ENCODE data around the gene SLC35A5.

- TF ChIP-seq, protein P1, sequence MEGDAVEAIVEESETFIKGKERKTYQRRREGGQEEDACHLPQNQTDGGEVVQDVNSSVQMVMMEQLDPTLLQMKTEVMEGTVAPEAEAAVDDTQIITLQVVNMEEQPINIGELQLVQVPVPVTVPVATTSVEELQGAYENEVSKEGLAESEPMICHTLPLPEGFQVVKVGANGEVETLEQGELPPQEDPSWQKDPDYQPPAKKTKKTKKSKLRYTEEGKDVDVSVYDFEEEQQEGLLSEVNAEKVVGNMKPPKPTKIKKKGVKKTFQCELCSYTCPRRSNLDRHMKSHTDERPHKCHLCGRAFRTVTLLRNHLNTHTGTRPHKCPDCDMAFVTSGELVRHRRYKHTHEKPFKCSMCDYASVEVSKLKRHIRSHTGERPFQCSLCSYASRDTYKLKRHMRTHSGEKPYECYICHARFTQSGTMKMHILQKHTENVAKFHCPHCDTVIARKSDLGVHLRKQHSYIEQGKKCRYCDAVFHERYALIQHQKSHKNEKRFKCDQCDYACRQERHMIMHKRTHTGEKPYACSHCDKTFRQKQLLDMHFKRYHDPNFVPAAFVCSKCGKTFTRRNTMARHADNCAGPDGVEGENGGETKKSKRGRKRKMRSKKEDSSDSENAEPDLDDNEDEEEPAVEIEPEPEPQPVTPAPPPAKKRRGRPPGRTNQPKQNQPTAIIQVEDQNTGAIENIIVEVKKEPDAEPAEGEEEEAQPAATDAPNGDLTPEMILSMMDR (IDR thresholded peaks at IDR 0.05 in 2 of 3, conservative IDR thresholded peaks at IDR 0.05 in 1 of 3; ENCODE audit: borderline replicate concordance in 1 of 3, insufficient read depth in 1 of 3, low read depth in 2 of 3, low read length in 2 of 3), result no peak
- no peak for TF ChIP-seq YY1 (IDR thresholded peaks at IDR 0.05; ENCODE audit: extremely low read depth, insufficient replicate concordance, low read depth, low read length)
- TF ChIP-seq POLR2A (IDR thresholded peaks at IDR 0.05; ENCODE audit: borderline replicate concordance, extremely low read depth, insufficient read depth, insufficient read length), result no peak
- no peak for TF ChIP-seq CBX3 (IDR thresholded peaks at IDR 0.05; ENCODE audit: low read depth)
- TF ChIP-seq EGR1 (IDR thresholded peaks at IDR 0.05; ENCODE audit: low read depth), result no peak
- no peak for TF ChIP-seq EZH2 (IDR thresholded peaks at IDR 0.05)
- TF ChIP-seq, protein P2, sequence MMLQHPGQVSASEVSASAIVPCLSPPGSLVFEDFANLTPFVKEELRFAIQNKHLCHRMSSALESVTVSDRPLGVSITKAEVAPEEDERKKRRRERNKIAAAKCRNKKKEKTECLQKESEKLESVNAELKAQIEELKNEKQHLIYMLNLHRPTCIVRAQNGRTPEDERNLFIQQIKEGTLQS (IDR thresholded peaks at IDR 0.05), result no peak
- TF ChIP-seq POLR2AphosphoS5 (IDR thresholded peaks at IDR 0.05; ENCODE audit: low read depth, low read length), result no peak
- TF ChIP-seq, protein P3, sequence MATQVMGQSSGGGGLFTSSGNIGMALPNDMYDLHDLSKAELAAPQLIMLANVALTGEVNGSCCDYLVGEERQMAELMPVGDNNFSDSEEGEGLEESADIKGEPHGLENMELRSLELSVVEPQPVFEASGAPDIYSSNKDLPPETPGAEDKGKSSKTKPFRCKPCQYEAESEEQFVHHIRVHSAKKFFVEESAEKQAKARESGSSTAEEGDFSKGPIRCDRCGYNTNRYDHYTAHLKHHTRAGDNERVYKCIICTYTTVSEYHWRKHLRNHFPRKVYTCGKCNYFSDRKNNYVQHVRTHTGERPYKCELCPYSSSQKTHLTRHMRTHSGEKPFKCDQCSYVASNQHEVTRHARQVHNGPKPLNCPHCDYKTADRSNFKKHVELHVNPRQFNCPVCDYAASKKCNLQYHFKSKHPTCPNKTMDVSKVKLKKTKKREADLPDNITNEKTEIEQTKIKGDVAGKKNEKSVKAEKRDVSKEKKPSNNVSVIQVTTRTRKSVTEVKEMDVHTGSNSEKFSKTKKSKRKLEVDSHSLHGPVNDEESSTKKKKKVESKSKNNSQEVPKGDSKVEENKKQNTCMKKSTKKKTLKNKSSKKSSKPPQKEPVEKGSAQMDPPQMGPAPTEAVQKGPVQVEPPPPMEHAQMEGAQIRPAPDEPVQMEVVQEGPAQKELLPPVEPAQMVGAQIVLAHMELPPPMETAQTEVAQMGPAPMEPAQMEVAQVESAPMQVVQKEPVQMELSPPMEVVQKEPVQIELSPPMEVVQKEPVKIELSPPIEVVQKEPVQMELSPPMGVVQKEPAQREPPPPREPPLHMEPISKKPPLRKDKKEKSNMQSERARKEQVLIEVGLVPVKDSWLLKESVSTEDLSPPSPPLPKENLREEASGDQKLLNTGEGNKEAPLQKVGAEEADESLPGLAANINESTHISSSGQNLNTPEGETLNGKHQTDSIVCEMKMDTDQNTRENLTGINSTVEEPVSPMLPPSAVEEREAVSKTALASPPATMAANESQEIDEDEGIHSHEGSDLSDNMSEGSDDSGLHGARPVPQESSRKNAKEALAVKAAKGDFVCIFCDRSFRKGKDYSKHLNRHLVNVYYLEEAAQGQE (IDR thresholded peaks at IDR 0.05; ENCODE audit: low read depth), result no peak
- no peak for TF ChIP-seq ZFX (IDR thresholded peaks at IDR 0.05)
Observed at GRCh38 chr3:112568642-112569041, 6.8 kb downstream of the SLC35A5 start.
